ENCODE results near the gene TPST1.
"Not testable (repeated sequence)": the region's sequence is repeated elsewhere in the genome, so short reads cannot be mapped to it uniquely, and the experiment has no call there.

TPST1 gene

GRCh38 chr7:66283003-66283920 lies 78.1 kb downstream of the TPST1 start:
- DNase-seq (ENCODE audit: low read depth) = peak; percentile 70

GRCh38 chr7:66296001-66296521 lies 90.9 kb downstream of the TPST1 start:
- DNase-seq (ENCODE audit: low read depth) = peak; percentile 85

GRCh38 chr7:66296557-66296956 lies 91.4 kb downstream of the TPST1 start:
- peak; percentile 82 for DNase-seq (ENCODE audit: low read depth)

GRCh38 chr7:66297579-66297978 lies 92.4 kb downstream of the TPST1 start:
- no peak for DNase-seq (ENCODE audit: low read depth)

- no peak for DNase-seq (ENCODE audit: low read depth)
Observed at GRCh38 chr7:66301249-66301648, 96.1 kb downstream of the TPST1 start.

GRCh38 chr7:66301737-66302136 lies 96.6 kb downstream of the TPST1 start:
- DNase-seq (ENCODE audit: low read depth) = no peak

GRCh38 chr7:66303454-66304155 lies 98.5 kb downstream of the TPST1 start:
- no peak for DNase-seq (ENCODE audit: low read depth)

- DNase-seq (ENCODE audit: low read depth) = no peak
Observed at GRCh38 chr7:66304536-66304935, 99.4 kb downstream of the TPST1 start.

GRCh38 chr7:66306243-66306642 lies 101.1 kb downstream of the TPST1 start:
- DNase-seq (ENCODE audit: low read depth) = no peak

GRCh38 chr7:66307591-66308215 lies 102.6 kb downstream of the TPST1 start:
- peak; percentile 16 for DNase-seq (ENCODE audit: low read depth)

- no peak for DNase-seq (ENCODE audit: low read depth)
Observed at GRCh38 chr7:66308411-66308810, 103.3 kb downstream of the TPST1 start.

- DNase-seq (ENCODE audit: low read depth) = no peak
Observed at GRCh38 chr7:66310620-66311019, 105.5 kb downstream of the TPST1 start.

GRCh38 chr7:66313886-66314568 lies 108.9 kb downstream of the TPST1 start:
- no peak for DNase-seq (ENCODE audit: low read depth)

GRCh38 chr7:66315192-66315591 lies 110.1 kb downstream of the TPST1 start:
- no peak for DNase-seq (ENCODE audit: low read depth)

- DNase-seq (ENCODE audit: low read depth) = no peak
Observed at GRCh38 chr7:66319407-66319979, 114.4 kb downstream of the TPST1 start.

GRCh38 chr7:66321283-66321682 lies 116.1 kb downstream of the TPST1 start:
- DNase-seq (ENCODE audit: low read depth) = no peak

GRCh38 chr7:66323114-66323796 lies 118.1 kb downstream of the TPST1 start:
- no peak for DNase-seq (ENCODE audit: low read depth)

GRCh38 chr7:66324985-66325384 lies 119.9 kb downstream of the TPST1 start:
- not testable (repeated sequence) for DNase-seq (ENCODE audit: low read depth)

GRCh38 chr7:66326501-66327215 lies 121.5 kb downstream of the TPST1 start:
- peak; percentile 90 for DNase-seq (ENCODE audit: low read depth)

- DNase-seq (ENCODE audit: low read depth) = peak; percentile 13
Observed at GRCh38 chr7:66330961-66331360, 125.8 kb downstream of the TPST1 start.
